Stimulated activated CD4-positive, alpha-beta T cell treated with anti-CD3 and anti-CD28 coated beads, TNF-alpha, amount 100 ng/mL, for 48 hours (primary cell): ENCODE measurements around the gene ZNF318.

ENCODE experiments used
- DNase-seq, 3 donors: peaks; one replicate each; pipeline ENCODE4 v3.0.0-alpha.2; 2020; ENCODE audit warnings: low read depth in 3 of 3

ZNF318 gene

DNA sequence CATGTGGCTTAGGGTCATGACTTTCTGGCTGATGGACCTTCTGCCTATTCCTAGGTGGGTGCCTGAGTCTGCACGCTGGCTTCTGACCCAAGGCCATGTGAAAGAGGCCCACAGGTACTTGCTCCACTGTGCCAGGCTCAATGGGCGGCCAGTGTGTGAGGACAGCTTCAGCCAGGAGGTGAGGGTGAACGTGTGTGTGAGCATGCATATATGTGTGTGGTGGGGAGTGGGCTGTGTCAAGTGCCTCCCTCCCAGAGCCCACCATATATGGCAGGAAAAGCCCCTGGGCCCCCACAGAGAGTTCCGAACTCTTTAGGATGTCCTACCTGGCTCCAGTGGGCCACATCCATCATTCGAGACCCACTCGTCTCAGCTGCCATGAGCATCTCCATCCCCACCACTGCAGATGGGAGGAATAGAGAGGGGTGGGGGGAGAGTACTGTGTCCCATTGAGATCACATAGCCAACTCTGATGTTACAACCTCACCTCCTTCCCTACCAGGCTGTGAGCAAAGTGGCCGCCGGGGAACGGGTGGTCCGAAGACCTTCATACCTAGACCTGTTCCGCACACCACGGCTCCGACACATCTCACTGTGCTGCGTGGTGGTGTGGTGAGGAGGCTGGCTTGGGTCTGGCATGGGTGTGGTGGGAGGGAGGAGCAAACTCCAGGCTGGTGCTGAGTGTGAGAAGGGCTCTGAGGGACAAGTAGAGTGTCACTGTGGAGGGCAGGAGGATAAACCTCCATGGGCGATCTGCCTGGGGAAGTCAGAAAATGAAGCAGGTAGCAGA, 68.2 kb downstream of the ZNF318 start:
- DNase-seq, result no peak

- no peak for DNase-seq
These were observed 69.8 kb downstream of the ZNF318 start for GRCh38 chr6:43299338-43300293.

GRCh38 chr6:43298565-43299337, 70.7 kb downstream of the ZNF318 start:
- DNase-seq, result no peak

- no peak for DNase-seq
These were observed 71.5 kb downstream of the ZNF318 start, which contains the start of gene SLC22A7 for GRCh38 chr6:43297644-43298564. SLC22A7 (plus strand) TSS chr6:43298260; CDS start chr6:43298359, 99 bp downstream.

GRCh38 chr6:43296780-43297497, 72.5 kb downstream of the ZNF318 start:
- DNase-seq, result no peak

- no peak for DNase-seq
These were observed 74.0 kb downstream of the ZNF318 start for GRCh38 chr6:43295456-43295855.

- no peak for DNase-seq
These were observed 74.9 kb downstream of the ZNF318 start for GRCh38 chr6:43294536-43294935.

DNA sequence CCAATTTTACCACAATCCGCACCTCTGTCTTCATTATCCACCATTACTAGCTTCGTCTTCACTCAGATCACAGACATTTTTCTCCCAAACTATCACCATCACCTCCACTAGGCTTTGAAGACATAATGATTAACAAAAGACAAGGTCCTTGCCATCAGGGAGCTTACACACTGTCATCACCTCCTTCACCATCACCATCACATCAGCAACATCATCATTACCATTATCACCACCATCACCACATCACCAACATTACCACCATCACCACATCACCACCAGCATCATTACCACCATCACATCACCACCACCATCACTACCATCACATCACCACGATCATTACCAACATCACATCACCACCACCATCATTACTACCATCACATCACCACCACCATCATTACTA, 75.7 kb downstream of the ZNF318 start:
- DNase-seq, result no peak

DNA sequence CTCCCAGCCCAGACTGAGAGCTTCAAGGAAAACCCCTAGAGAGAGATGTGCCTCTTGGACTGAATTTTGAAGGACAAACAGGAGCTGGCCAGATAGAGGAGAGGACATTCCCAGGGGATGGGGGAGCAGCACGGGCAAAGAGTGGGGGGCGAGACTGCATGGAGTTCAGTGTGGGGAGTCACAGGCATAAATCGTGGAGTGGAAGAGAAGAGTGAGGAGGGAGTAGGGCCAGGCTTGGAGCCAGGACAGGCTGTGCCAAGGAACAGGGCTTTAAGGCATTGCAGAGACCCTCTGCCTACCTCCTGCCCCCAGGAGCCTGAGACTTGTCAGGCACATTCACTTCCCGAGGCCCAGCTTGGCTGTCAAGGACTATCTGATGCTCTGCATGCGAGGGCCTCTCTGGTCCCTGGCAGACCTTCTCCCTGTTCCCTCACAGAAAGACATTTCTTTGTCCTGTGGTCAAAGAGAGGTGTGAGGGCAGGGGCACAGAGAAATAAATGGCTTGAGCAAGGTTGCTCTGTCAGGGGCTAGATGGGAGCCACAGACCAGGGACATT, 76.6 kb downstream of the ZNF318 start:
- no peak for DNase-seq

GRCh38 chr6:43292341-43292740, 77.1 kb downstream of the ZNF318 start:
- DNase-seq, result no peak

- no peak for DNase-seq
These were observed 77.7 kb downstream of the ZNF318 start for GRCh38 chr6:43291708-43292107.

DNA sequence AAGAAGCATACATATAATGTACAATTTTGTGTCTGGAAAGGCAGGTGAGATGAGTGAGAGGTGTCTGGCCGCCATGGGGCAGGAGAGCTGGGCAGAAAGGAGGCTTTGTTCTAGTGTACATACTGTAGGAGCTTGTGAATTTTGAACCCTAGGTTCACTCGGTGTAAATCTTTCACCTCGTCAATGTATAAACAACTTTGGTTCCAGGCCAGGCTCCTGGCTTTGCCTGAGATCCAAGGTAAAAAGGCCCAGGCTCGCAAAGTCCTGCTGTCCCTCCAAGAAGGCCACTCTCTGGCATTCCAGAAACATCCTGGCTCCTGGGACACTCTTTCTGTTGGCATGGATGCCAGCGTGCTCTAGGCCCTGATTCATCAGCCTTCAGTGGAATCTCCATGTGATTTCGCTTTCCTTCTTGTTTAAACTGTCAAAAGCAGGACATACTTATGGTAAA, 78.5 kb downstream of the ZNF318 start:
- DNase-seq, result no peak

DNA sequence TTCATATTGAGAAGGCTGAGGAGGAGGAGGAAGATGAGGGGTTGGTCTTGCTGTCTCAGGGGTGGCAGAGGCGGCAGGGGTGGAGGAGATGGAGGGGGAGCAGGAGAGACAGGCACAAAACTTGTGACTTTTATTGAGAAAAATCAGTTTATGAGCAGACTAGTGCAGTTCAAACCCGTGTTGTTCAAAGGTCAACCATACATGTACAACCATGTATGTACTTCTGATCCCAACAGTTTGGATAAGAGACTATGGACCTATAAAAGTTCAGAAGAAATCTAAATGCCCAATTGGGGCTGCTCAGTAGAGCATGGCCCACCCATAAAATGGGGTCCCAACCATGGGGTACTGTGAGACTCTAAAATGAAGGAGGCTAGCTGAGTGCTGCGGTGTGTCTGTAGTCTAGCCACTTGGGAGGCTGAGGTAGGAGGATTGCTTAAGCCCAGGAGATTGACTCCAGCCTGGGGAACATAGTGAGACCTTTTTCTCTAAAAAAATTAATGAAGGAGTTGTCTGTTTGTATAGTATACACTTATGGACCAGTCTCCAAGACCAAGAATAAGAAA, 79.0 kb downstream of the ZNF318 start:
- no peak for DNase-seq

DNA sequence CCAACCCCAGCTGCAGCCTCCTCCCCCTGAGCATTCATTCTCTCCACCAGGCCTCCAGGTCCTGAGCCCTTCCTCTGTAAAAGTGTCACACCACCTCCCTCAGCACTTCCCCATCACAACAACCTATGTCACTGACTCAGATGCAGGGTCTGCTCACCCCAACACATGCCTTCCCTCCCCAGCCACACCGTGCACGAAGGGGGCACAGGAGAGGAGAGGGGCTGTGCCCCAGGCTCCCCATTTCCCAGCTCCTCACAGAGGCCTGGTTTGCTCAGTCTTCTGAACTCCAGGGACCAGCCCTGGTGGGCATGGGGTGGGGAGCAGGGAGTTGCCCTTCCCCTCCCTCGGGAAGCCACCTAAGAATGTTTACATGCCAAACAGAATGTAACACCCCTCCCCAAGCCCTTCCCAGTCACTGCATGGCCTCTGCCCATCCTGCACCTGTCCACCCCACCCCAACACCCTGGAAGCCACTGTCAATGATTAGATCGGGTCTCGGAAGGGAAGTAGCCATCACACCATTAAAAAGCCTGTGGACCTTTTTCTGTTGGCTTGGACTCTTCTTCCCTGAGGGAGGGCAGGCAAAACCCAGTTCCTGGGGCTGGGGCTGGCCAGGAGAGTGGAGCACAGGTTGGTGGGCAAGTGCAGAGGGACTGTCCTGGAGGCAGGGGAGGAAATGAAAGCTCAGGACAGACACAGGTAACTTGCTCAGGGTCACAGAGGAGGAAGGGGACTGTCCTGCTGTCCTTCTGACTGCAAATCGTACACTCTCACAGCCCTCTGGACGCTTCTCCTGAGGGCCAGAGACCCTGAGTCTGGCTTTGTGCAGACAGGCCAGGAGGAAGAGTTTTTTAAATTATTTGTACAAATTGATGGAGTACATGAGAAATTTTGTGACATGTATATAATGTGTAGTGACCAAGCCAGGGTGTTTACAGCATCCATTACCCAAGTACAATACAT, 81.4 kb downstream of the ZNF318 start:
- DNase-seq, result no peak

DNA sequence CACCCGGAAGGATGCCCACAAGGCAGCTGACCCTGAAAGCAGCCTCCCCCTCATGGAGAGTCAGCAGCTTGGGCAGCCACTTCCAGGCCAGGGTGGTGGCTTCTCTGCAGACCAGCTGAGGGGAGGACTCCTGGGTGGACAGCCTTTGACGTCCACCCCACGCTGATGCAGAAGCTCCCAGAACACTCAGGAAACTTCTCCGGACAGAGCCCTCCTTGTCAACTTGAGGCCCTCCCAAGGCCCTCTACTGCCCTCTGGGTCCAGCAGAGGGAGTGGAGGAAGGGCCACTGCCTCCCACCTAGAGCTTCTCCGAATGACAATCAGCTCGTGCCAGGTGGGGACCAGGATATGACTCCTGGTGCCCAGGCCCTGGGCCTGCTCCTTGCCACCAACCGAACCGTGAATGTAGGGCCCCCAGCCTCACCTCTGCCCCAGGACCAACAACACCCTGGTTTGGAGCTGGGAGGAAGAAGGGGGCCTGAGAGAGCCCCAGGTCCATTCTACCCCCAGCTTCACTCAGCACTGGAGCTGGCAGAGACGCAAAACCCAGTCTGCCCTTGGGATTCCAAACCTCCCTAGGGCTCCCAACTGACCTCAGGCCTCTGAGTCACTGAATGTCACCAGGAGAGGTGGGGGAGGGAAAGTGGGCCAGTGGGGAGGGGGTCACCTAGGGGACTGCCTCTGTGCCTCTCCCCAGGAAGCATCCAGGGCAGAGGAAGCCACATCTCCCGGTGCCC, 82.3 kb downstream of the ZNF318 start:
- no peak for DNase-seq

- DNase-seq, result no peak
These were observed 82.9 kb downstream of the ZNF318 start for GRCh38 chr6:43286456-43286979.
